IMR-90 (cell line): ENCODE data around the gene TCF7. TPM values are rescaled to one million over a fixed set of nuclear protein-coding genes. Genes with fewer than 3 reads are reported as not detected.

Experiments used
- ATAC-seq: fragments of 200-7000 bp; cut with Tn5 transposase; 2 replicates; pipeline ENCODE4 v1.9.1; 2020; ENCODE audit warnings: low read depth, mild to moderate bottlenecking, moderate library complexity
- BruUV-seq: library from RNA; stranded (reverse); fragments of 400-500 nt; replicated peaks from 2 replicates; lab custom pipeline; 2021; lab: Mats Ljungman, UMichigan
- CTCF ChIA-PET: fragments of 300-600 bp; formaldehyde crosslinking; extraction: SDS; loops from one replicate; lab custom pipeline; 2021; ENCODE audit warnings: antibody characterized with exemption; lab: Yijun Ruan, JAX
- POLR2A ChIA-PET: fragments of 300-600 bp; sonication (Branson Sonifier 250); formaldehyde crosslinking; loops from one replicate; lab custom pipeline; 2022; ENCODE audit warnings: antibody characterized with exemption; ENCODE audit not compliant: unreplicated experiment; lab: Charles Lee
- DNase-seq: peaks from one replicate; pipeline ENCODE4 v3.0.0; 2013
- H2AFZ ChIP-seq: replicated peaks from 2 replicates; pipeline ENCODE3; 2013; ENCODE audit warnings: low read length, mild to moderate bottlenecking; ENCODE audit not compliant: poor library complexity
- H2AK5ac ChIP-seq: 2 replicates; pipeline ENCODE4 v1.6.1; 2013; ENCODE audit warnings: low read depth, low read length, inconsistent platforms
- H2AK9ac ChIP-seq: replicated peaks from 2 replicates; pipeline ENCODE3; 2013; ENCODE audit warnings: mild to moderate bottlenecking, low read depth, low read length, moderate library complexity; ENCODE audit not compliant: poor library complexity
- H2BK120ac ChIP-seq: 2 replicates; pipeline ENCODE4 v1.6.1; 2013; ENCODE audit warnings: low read depth, low read length, inconsistent platforms
- H2BK15ac ChIP-seq: 3 replicates; pipeline ENCODE4 v1.6.1; 2013; ENCODE audit warnings: low read depth, low read length, inconsistent platforms
- H2BK20ac ChIP-seq: 2 replicates; pipeline ENCODE4 v1.6.1; 2013; ENCODE audit warnings: low read depth, mild to moderate bottlenecking, inconsistent platforms, low read length, moderate library complexity
- H2BK5ac ChIP-seq: 2 replicates; pipeline ENCODE4 v1.6.1; 2013; ENCODE audit warnings: mild to moderate bottlenecking, low read depth, low read length, inconsistent platforms; ENCODE audit not compliant: poor library complexity, severe bottlenecking
- H3K14ac ChIP-seq: replicated peaks from 2 replicates; pipeline ENCODE4 v1.6.1; 2013; ENCODE audit warnings: low read depth, low read length, inconsistent platforms
- H3K18ac ChIP-seq: 2 replicates; pipeline ENCODE4 v1.6.1; 2013; ENCODE audit warnings: low read depth, low read length, control low read depth
- H3K23ac ChIP-seq: 2 replicates; pipeline ENCODE4 v1.6.1; 2013; ENCODE audit warnings: low read depth, low read length, inconsistent platforms
- H3K27ac ChIP-seq: 2 replicates; pipeline ENCODE4 v1.5.1; 2013; ENCODE audit warnings: mild to moderate bottlenecking, control low read depth, low read length; ENCODE audit not compliant: insufficient read depth
- H3K27me3 ChIP-seq: 2 replicates; pipeline ENCODE4 v1.6.1; 2013; ENCODE audit warnings: low read length; ENCODE audit not compliant: control insufficient read depth, insufficient read depth
- H3K36me3 ChIP-seq: 2 replicates; pipeline ENCODE4 v1.6.1; 2013; ENCODE audit warnings: low read length, mixed read lengths; ENCODE audit not compliant: control insufficient read depth, insufficient read depth
- H3K4ac ChIP-seq: 2 replicates; pipeline ENCODE4 v1.6.1; 2013; ENCODE audit warnings: low read depth, low read length, inconsistent platforms
- H3K4me1 ChIP-seq: 2 replicates; pipeline ENCODE4 v1.6.1; 2013; ENCODE audit warnings: low read length, mixed read lengths; ENCODE audit not compliant: control insufficient read depth, insufficient read depth
- H3K4me2 ChIP-seq: 2 replicates; pipeline ENCODE4 v1.6.1; 2013; ENCODE audit warnings: low read depth, mild to moderate bottlenecking, control low read depth, low read length, moderate library complexity
- H3K4me3 ChIP-seq: 2 replicates; pipeline ENCODE4 v1.5.1; 2013; ENCODE audit warnings: low read depth, mild to moderate bottlenecking, control low read depth, low read length, moderate library complexity; ENCODE audit not compliant: insufficient read depth
- H3K56ac ChIP-seq: 2 replicates; pipeline ENCODE4 v1.6.1; 2013; ENCODE audit warnings: low read length, inconsistent platforms; ENCODE audit not compliant: insufficient read depth; ENCODE audit errors: extremely low read depth
- H3K79me1 ChIP-seq, 2 experiments: 2 replicates each; pipeline ENCODE4 v1.6.1; 2013; ENCODE audit warnings: low read length in 2 of 2, inconsistent platforms in 1 of 2, low read depth in 1 of 2
- H3K9ac ChIP-seq: 2 replicates; pipeline ENCODE4 v1.6.1; 2013; ENCODE audit warnings: low read depth, low read length, control low read depth
- H3K9me1 ChIP-seq: 2 replicates; pipeline ENCODE4 v1.6.1; 2013; ENCODE audit warnings: low read length, inconsistent platforms; ENCODE audit not compliant: insufficient read depth
- H3K9me3 ChIP-seq: 2 replicates; pipeline ENCODE4 v1.6.1; 2013; ENCODE audit warnings: low read length; ENCODE audit not compliant: control insufficient read depth, insufficient read depth
- H4K20me1 ChIP-seq: 2 replicates; pipeline ENCODE4 v1.6.1; 2013; ENCODE audit warnings: low read length, inconsistent platforms; ENCODE audit not compliant: insufficient read depth
- H4K5ac ChIP-seq: 2 replicates; pipeline ENCODE4 v1.6.1; 2013; ENCODE audit warnings: mild to moderate bottlenecking, low read depth, low read length, control low read depth
- H4K8ac ChIP-seq, 2 experiments: 2 replicates each; pipeline ENCODE4 v1.6.1; 2013; ENCODE audit warnings: low read depth in 2 of 2, low read length in 2 of 2, control low read depth in 1 of 2, inconsistent platforms in 1 of 2
- H4K91ac ChIP-seq: 2 replicates; pipeline ENCODE4 v1.6.1; 2013; ENCODE audit warnings: low read depth, low read length, inconsistent platforms; ENCODE audit not compliant: insufficient read depth
- SMC3 ChIP-seq: fragments of 150-350 bp; IDR thresholded peaks from 2 replicates; pipeline ENCODE4 v1.6.1; 2016; ENCODE audit warnings: low read depth, mild to moderate bottlenecking, antibody characterized with exemption, low read length, moderate library complexity
- WGBS, 2 experiments: methylation state at CpG; one replicate each; pipeline versions ENCODE4 v1.1.5 to v1.1.7; 2013; ENCODE audit warnings: missing lambda C conversion rate in 2 of 2; ENCODE audit not compliant: insufficient read length in 1 of 2; ENCODE audit errors: extremely low coverage in 2 of 2; 5-methylcytosine and 5-hydroxymethylcytosine counted together
- dilution Hi-C: fragments of 300-500 bp; cut with HindIII; formaldehyde crosslinking; loops from one replicate; pipeline ENCODE4 v1.14.3; 2018; ENCODE audit warnings: low sequenced_read_pairs; ENCODE audit not compliant: unreplicated experiment
- in situ Hi-C: fragments of 300-500 bp; cut with MboI; formaldehyde crosslinking; loops from 3 replicates; pipeline ENCODE4 v1.14.3; 2019; ENCODE audit warnings: low sequenced_read_pairs, inconsistent platforms, mixed read lengths
- intact Hi-C: fragments of 100-400 bp; cut with micrococcal nuclease; formaldehyde crosslinking; loops from 2 replicates; pipeline ENCODE4 v1.10.0; 2022
- polyA plus RNA-seq, 3 experiments: library from polyadenylated mRNA; depleted of rRNA; stranded (reverse); fragments of >200 nt; gene quantifications; 2 replicates each; pipeline ENCODE4 v1.2.3, GENCODE V29; 2012; ENCODE audit warnings: low replicate concordance in 1 of 3
- total RNA-seq: library from RNA; depleted of rRNA; stranded (reverse); fragments of >200 nt; gene quantifications from 2 replicates; pipeline ENCODE4 v1.2.3, GENCODE V29; 2012

The TCF7 gene
- total and polyA plus RNA-seq, 2 of the 4 experiments (the other 2 are of a cell fraction) = 1.3 to 3.4 TPM

- H3K27me3 ChIP-seq = no peaks in the 10 kb centered on the region
- in situ Hi-C loops (loop anchor here (5.0 kb wide), 1 partner anchor 98 kb away; no protein-coding TSS in a partner anchor), dilution Hi-C loops (no loop called here), intact Hi-C loops (loop anchor here (1.0 to 2.0 kb wide), 2 partner anchors 39 to 101 kb away; no protein-coding TSS in a partner anchor)
- BruUV-seq = no TSS peak
- H3K9me1 ChIP-seq = peaks cover 6% of the 10 kb centered on the region; the same call in 1 of the 2 replicates
- no peak overlapping the region for H3K4ac ChIP-seq
- no peak overlapping the region for H3K4me2 ChIP-seq
- no peak overlapping the region for H2AK9ac ChIP-seq
- no peak overlapping the region for H4K8ac ChIP-seq
- no peak overlapping the region for H3K27ac ChIP-seq
- no peak overlapping the region for H3K4me3 ChIP-seq
- no peak overlapping the region for H2AFZ ChIP-seq
- no peak overlapping the region for H2BK5ac ChIP-seq
- ChIA-PET POLR2A (no interaction called here), CTCF (interaction anchor here (0.8 to 3.2 kb wide), 7 partner anchors 8 to 100 kb away, joined by 3 to 47 read pairs (median 4); no protein-coding TSS in a partner anchor)
- H3K14ac ChIP-seq = no peak overlapping the region
- no peak for ATAC-seq
- DNase-seq = no peak
- no peak overlapping the region for H3K23ac ChIP-seq
- WGBS, 2 experiments = no CpG with 5 or more reads among the region's 8 CpGs
- H2BK15ac ChIP-seq = no peak overlapping the region
- no peak overlapping the region for H3K56ac ChIP-seq
- TF ChIP-seq SMC3 = no peak
- H4K20me1 ChIP-seq = peaks cover 75% of the 10 kb centered on the region
- H2BK120ac ChIP-seq = no peak overlapping the region
- peaks cover 48% of the 10 kb centered on the region for H3K36me3 ChIP-seq
- H2AK5ac ChIP-seq = no peak overlapping the region
- H3K4me1 ChIP-seq = peaks cover 13% of the 10 kb centered on the region
- no peaks in the 10 kb centered on the region for H3K9me3 ChIP-seq
- no peak overlapping the region for H3K9ac ChIP-seq
- H4K91ac ChIP-seq = no peak overlapping the region
- no peak overlapping the region for H4K5ac ChIP-seq
- peaks cover 43 to 90% of the 10 kb centered on the region in 2 experiments for H3K79me1 ChIP-seq
- no peak overlapping the region for H3K18ac ChIP-seq
- H2BK20ac ChIP-seq = no peak overlapping the region
Observed at GRCh38 chr5:134139891-134140469, 25.5 kb downstream of the TCF7 start.
